Spleen (tissue), 11 donors: ENCODE measurements around the gene GLDN. TPM values are rescaled to one million over a fixed set of nuclear protein-coding genes. Genes with fewer than 3 reads are reported as not detected.
"Not testable (repeated sequence)": the region's sequence is repeated elsewhere in the genome, so short reads cannot be mapped to it uniquely, and the experiment has no call there.

ENCODE experiments used
- DNase-seq: peaks from one replicate; pipeline ENCODE4 v3.0.0-alpha.2; 2020
- H3K27ac ChIP-seq, 8 donors: fragments of 200-600 bp; sonication (generic) in 7 of 8; 1 replicate in 4 of 8; 2 replicates in 4 of 8; pipeline versions ENCODE4 v1.5.0 to v1.8.0; 2016 to 2021; ENCODE audit warnings: inconsistent platforms in 4 of 8, mild to moderate bottlenecking in 4 of 8, moderate library complexity in 1 of 8
- H3K27me3 ChIP-seq, 7 donors: fragments of 200-600 bp; sonication (generic) in 6 of 7; replicated peaks in 1 of 7; 1 replicate in 4 of 7; 2 replicates in 3 of 7; pipeline versions ENCODE4 v1.5.0 to v1.8.0; 2016 to 2021; ENCODE audit warnings: inconsistent platforms in 3 of 7, mild to moderate bottlenecking in 1 of 7
- H3K36me3 ChIP-seq, 6 donors: fragments of 200-600 bp; sonication (generic) in 5 of 6; 1 replicate in 4 of 6; 2 replicates in 2 of 6; pipeline versions ENCODE4 v1.5.0 to v1.8.0; 2016 to 2021; ENCODE audit warnings: inconsistent platforms in 2 of 6
- H3K4me1 ChIP-seq, 6 donors: fragments of 200-600 bp; sonication (generic) in 5 of 6; 1 replicate in 3 of 6; 2 replicates in 3 of 6; pipeline versions ENCODE4 v1.5.0 to v1.8.0; 2016 to 2021; ENCODE audit warnings: inconsistent platforms in 3 of 6
- H3K4me3 ChIP-seq, 8 donors: fragments of 200-600 bp; sonication (generic) in 7 of 8; 1 replicate in 4 of 8; 2 replicates in 4 of 8; pipeline versions ENCODE4 v1.5.0 to v1.8.0; 2016 to 2021; ENCODE audit warnings: inconsistent platforms in 4 of 8, mild to moderate bottlenecking in 4 of 8, moderate library complexity in 2 of 8
- H3K9me3 ChIP-seq, 8 donors: fragments of 200-600 bp; sonication (generic) in 7 of 8; 1 replicate in 4 of 8; 2 replicates in 4 of 8; pipeline versions ENCODE4 v1.5.0 to v1.8.0; 2016 to 2021; ENCODE audit warnings: inconsistent platforms in 4 of 8
- POLR2A ChIP-seq, 3 donors: fragments of 450-650 bp; IDR thresholded peaks; one replicate each; pipeline ENCODE4 v1.5.1; 2017; ENCODE audit warnings: antibody characterized with exemption in 3 of 3, mild to moderate bottlenecking in 1 of 3
- POLR2AphosphoS5 ChIP-seq, 3 donors: sonication (generic); formaldehyde crosslinking; IDR thresholded peaks; one replicate each; pipeline ENCODE4 v1.5.1; 2017; ENCODE audit warnings: antibody characterized with exemption in 3 of 3
- WGBS, 5 donors: extraction: QIAGEN DNeasy Blood & Tissue Kit in 3 of 5; methylation state at CpG; one replicate each; pipeline versions ENCODE4 v1.1.5 to v1.1.7; 2013 to 2018; 5-methylcytosine and 5-hydroxymethylcytosine counted together
- intact Hi-C: fragments of 100-400 bp; cut with DNase I; formaldehyde crosslinking; loops from one replicate; pipeline ENCODE4 v1.15.0; 2023; ENCODE audit warnings: low total_unique reads
- polyA plus RNA-seq, 3 donors: library from polyadenylated mRNA; stranded (reverse); fragments of 200-250 nt; gene quantifications; one replicate each; pipeline ENCODE4 v1.2.1, GENCODE V29; 2013
- total RNA-seq, 7 donors: library from RNA; depleted of rRNA in 3 of 7; stranded (reverse); fragments of >200 nt in 3 of 7; fragmentation: NEBNext Ultra II Directional in 4 of 7; extraction: Animal tissue kit (Norgen Biotek cat#: 25700) in 4 of 7; gene quantifications; one replicate each; pipeline versions ENCODE4 v1.1.0 to v1.2.1, GENCODE V29; 2016 to 2021
- TF ChIP-seq, protein P1 (sequence below), 11 experiments: fragments of 200-600 bp in 7 of 11; fragments of 450-650 bp in 4 of 11; sonication (generic) in 4 of 11; IDR thresholded peaks in 8 of 11; conservative IDR thresholded peaks in 3 of 11; 1 replicate in 7 of 11; 2 replicates in 4 of 11; pipeline versions ENCODE4 v1.4.0 to v1.8.0; 2016 to 2021; ENCODE audit warnings: antibody characterized with exemption in 11 of 11, inconsistent platforms in 4 of 11, mild to moderate bottlenecking in 1 of 11
- donor health status: healthy with polysubstance abuse.
- donor health status: DM: no; HTN: no; CAD: no; lungs with moderate emphysema.
- donor health status: DM: no; HTN: no; CAD: no.
- donor health status: Bipolar disorder and iron deficiency.
- donor health status: healthy.
- donor health status: DM: no; HTN: no; CAD: no.
- donor health status: DM: yes; HTN: yes; CAD: no.

The GLDN gene
- total and polyA plus RNA-seq, 10 donors, result 0.94 to 18.2 (median 3.5) TPM

DNA sequence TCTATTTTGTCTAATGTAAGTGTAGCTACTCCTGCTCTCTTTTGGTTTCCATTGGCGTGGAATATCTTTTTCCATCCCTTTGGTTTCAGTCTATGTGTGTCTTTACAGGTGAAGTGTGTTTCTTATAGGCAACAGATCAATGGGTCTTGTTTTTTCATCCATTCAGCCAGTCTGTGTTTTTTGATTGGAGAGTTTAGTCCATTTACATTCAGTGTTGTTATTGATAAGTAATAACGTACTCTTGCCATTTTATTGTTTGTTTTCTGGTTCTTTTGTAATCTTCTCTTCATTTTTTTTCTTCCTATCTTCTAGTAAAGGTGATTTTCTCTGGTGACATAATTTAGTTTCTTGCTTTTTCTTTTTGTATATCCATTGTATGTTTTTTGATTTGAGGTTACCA, 97.1 kb downstream of the GLDN start:
- Histone ChIP-seq H3K27me3 (no peaks in the 10 kb centered on the region), H3K4me3 (no peak overlapping the region), H3K36me3 (no peaks in the 10 kb centered on the region), H3K4me1 (no peaks in the 10 kb centered on the region), H3K27ac (no peak overlapping the region), H3K9me3 (peaks cover 0 to 9% (median 0%) of the 10 kb centered on the region in 8 donors)
- DNase-seq, result no peak
- intact Hi-C loops, result no loop called here
- TF ChIP-seq POLR2AphosphoS5 (IDR thresholded peaks at IDR 0.05) (no peak), POLR2A (IDR thresholded peaks at IDR 0.05) (no peak)
- TF ChIP-seq, protein P1, sequence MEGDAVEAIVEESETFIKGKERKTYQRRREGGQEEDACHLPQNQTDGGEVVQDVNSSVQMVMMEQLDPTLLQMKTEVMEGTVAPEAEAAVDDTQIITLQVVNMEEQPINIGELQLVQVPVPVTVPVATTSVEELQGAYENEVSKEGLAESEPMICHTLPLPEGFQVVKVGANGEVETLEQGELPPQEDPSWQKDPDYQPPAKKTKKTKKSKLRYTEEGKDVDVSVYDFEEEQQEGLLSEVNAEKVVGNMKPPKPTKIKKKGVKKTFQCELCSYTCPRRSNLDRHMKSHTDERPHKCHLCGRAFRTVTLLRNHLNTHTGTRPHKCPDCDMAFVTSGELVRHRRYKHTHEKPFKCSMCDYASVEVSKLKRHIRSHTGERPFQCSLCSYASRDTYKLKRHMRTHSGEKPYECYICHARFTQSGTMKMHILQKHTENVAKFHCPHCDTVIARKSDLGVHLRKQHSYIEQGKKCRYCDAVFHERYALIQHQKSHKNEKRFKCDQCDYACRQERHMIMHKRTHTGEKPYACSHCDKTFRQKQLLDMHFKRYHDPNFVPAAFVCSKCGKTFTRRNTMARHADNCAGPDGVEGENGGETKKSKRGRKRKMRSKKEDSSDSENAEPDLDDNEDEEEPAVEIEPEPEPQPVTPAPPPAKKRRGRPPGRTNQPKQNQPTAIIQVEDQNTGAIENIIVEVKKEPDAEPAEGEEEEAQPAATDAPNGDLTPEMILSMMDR (IDR thresholded peaks at IDR 0.05 in 8 of 11, conservative IDR thresholded peaks at IDR 0.05 in 3 of 11), result no peak
- WGBS, 5 donors, result 84 to 90% (median 88%) methylated on average over 2 of the region's 2 CpGs

DNA sequence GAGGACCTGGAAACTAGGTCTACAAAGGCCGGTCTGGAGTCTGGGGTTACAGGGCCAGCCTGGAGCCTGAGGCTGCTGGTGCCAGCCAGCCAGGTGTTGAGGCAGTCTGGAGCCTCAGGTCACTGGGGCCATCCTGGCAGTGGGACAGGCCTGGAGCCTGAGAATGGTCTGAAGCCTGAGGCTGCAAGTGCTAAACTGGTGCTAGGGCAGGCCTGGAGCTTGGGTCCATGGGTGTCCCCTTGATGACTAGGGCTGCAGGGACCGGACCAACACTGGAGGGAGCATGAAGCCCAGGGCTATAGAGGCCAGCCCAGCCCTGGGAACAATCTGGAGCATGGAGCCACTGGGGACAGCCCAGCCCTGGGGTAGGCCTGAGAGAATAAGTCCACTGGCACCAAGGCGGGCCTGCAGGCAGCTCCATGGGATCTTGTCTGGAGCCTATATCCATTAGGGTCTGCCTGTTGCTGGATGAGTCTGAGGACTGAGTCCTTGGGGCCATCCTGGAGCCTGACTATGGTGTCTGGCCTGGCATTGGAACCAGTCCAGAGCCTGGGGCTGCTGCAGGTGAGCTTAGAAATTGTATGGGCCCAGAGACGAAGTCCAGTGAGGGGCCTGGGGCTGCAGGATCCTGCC, 101.9 kb downstream of the GLDN start:
- no peak overlapping the region for H3K27ac ChIP-seq
- H3K4me1 ChIP-seq, result no peaks in the 10 kb centered on the region
- DNase-seq, result no peak
- no peak overlapping the region for H3K4me3 ChIP-seq
- intact Hi-C loops, result no loop called here
- peak in 1 of 3 donors; percentile 28 for TF ChIP-seq POLR2AphosphoS5 (IDR thresholded peaks at IDR 0.05)
- no peak for TF ChIP-seq POLR2A (IDR thresholded peaks at IDR 0.05)
- H3K27me3 ChIP-seq, result no peaks in the 10 kb centered on the region
- 91 to 100% (median 95%) methylated on average over 4 of the region's 4 CpGs for WGBS, 5 donors
- peaks cover 0 to 5% (median 0%) of the 10 kb centered on the region in 8 donors for H3K9me3 ChIP-seq
- H3K36me3 ChIP-seq, result peaks cover 0 to 32% (median 6%) of the 10 kb centered on the region in 6 donors

DNA sequence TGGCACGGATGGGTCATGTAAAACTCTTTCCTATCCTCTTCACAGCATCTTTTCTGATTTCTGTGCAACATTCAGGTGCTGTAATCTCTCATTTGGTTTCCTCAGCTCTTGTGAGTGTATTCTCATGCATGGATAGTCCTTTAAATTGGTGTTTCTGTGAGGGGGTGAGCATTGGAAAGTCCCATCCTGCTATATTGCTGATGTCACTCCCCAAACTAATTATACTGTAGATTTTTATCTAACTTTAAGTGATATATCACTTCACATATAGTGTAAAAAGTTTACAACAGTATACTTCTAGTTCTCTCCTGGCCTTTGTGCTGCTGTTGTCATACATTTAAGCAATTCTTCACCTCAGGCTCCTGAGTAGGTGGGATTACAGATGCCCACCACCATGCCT, 102.7 kb downstream of the GLDN start:
- WGBS, 5 donors, result 93 to 100% (median 100%) methylated on average over 1 of the region's 1 CpG
- Histone ChIP-seq H3K36me3 (peaks cover 0 to 39% (median 12%) of the 10 kb centered on the region in 6 donors), H3K9me3 (no peaks in the 10 kb centered on the region), H3K27ac (no peak overlapping the region), H3K27me3 (no peaks in the 10 kb centered on the region), H3K4me3 (no peak overlapping the region), H3K4me1 (no peaks in the 10 kb centered on the region)
- intact Hi-C loops, result no loop called here
- no peak for DNase-seq
- no peak for TF ChIP-seq POLR2A (IDR thresholded peaks at IDR 0.05)

DNA sequence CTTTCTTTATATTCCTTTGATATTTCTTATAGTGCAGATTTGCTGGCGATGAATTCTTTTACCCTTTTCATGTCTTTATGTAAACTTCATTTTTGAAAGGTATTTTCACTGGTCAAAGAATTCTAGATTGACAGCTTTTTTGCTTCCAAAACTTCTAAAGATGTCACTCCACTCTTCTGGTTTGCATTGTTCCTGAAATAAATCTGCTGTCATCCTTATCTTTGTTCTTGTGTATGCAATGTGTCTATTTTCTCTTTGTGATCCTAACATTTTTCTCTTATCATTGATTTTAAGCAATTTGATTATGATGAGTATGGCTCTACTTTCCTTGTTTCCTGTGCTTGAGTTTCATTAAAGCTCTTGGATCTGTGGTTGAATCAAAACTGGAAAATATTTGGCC, 103.4 kb downstream of the GLDN start:
- intact Hi-C loops, result no loop called here
- Histone ChIP-seq H3K27me3 (no peaks in the 10 kb centered on the region), H3K4me3 (no peak overlapping the region), H3K27ac (no peak overlapping the region), H3K36me3 (peaks cover 0 to 46% (median 18%) of the 10 kb centered on the region in 6 donors), H3K4me1 (no peaks in the 10 kb centered on the region), H3K9me3 (no peaks in the 10 kb centered on the region)
- 92 to 100% (median 95%) methylated on average over 1 of the region's 1 CpG for WGBS, 5 donors
- TF ChIP-seq POLR2A (IDR thresholded peaks at IDR 0.05) (no peak), POLR2AphosphoS5 (IDR thresholded peaks at IDR 0.05) (no peak)
- TF ChIP-seq, protein P1 (IDR thresholded peaks at IDR 0.05 in 8 of 11, conservative IDR thresholded peaks at IDR 0.05 in 3 of 11), result no peak
- DNase-seq, result no peak

DNA sequence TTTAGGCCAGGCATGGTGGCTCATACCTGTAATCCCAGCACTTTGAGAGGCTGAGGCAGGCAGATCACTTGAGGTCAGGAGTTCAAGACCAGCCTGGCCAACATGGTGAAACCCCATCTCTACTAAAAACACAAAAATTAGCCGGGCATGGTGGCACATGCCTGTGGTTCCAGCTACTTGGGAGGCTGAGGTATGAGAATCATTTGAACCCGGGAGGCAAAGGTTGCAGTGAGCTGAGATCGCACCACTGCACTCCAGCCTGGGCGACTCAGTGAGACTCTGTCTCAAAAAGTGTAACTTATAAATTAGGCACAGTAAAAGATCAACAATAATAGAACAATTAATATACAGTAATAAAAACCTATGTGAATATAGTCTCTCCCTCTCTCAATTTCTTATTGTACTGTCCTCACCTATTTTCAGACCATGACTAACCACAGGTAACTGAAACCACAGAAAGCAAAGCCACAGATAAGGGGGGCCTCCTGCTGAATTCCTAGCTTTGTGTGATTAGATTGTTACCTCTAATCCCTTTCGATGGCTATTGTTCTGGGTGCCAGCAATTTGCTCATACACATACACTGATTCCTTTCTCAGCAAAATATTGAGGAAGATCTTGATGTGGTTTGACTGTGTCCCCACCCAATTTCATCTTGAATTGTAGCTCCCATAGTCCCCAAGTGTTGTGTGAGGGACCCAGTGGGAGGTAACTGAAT, 104.7 kb downstream of the GLDN start:
- DNase-seq, H3K27ac ChIP-seq, H3K4me1 ChIP-seq, H3K27me3 ChIP-seq, H3K4me3 ChIP-seq, intact Hi-C loops, H3K9me3 ChIP-seq: not testable (repeated sequence)
- 87 to 97% (median 95%) methylated on average over 5 of the region's 5 CpGs for WGBS, 5 donors
- peaks cover 0 to 60% (median 22%) of the 10 kb centered on the region in 6 donors for H3K36me3 ChIP-seq
